HepG2 (cell line): ENCODE data around the gene SYCP2L. TPM values are rescaled to one million over a fixed set of nuclear protein-coding genes. Genes with fewer than 3 reads are reported as not detected.

Experiments used
- ARID5B ChIP-seq: IDR thresholded peaks from 2 replicates; pipeline ENCODE4 v1.4.0; 2020; ENCODE audit warnings: mild to moderate bottlenecking, missing genetic modification reagents
- CREM ChIP-seq, 2 experiments: sonication (generic) in 1 of 2; formaldehyde crosslinking in 1 of 2; IDR thresholded peaks; 2 replicates each; pipeline versions ENCODE4 v1.4.0 to v1.6.1; 2016 to 2020; ENCODE audit warnings: antibody characterized with exemption in 1 of 2, mild to moderate bottlenecking in 1 of 2, missing genetic modification reagents in 1 of 2
- GATAD2A ChIP-seq: IDR thresholded peaks from 2 replicates; pipeline ENCODE4 v1.6.1; 2016
- THRA ChIP-seq: sonication (generic); formaldehyde crosslinking; IDR thresholded peaks from 2 replicates; pipeline ENCODE4 v1.4.0; 2020; ENCODE audit warnings: missing genetic modification reagents, borderline replicate concordance
- ZNF607 ChIP-seq: sonication (generic); formaldehyde crosslinking; IDR thresholded peaks from 2 replicates; pipeline ENCODE4 v1.5.1; 2020; ENCODE audit warnings: missing genetic modification reagents, mild to moderate bottlenecking, borderline replicate concordance
- ZNF879 ChIP-seq: sonication (generic); formaldehyde crosslinking; IDR thresholded peaks from 2 replicates; pipeline ENCODE4 v1.8.1; 2023; ENCODE audit warnings: missing genetic modification reagents
- polyA plus RNA-seq, 8 experiments: library from polyadenylated mRNA; depleted of rRNA in 3 of 8; stranded (reverse) in 7 of 8; unstranded in 1 of 8; fragments of >200 nt; fragmentation: Illumina TruSeq in 4 of 8; extraction: Trizol in 4 of 8; gene quantifications; 2 replicates each; pipeline versions ENCODE4 v1.2.1 to v1.2.3, GENCODE V29; 2011 to 2016; ENCODE audit warnings: low read depth in 4 of 8, missing spikeins in 1 of 8, mixed read lengths in 1 of 8; ENCODE audit not compliant: insufficient read depth in 1 of 8
- total RNA-seq, 5 experiments: library from RNA; depleted of rRNA; stranded (reverse); fragments of >200 nt; fragmentation: Illumina TruSeq; extraction: Trizol; gene quantifications; 2 replicates each; pipeline ENCODE4 v1.2.3, GENCODE V29; 2016; ENCODE audit warnings: low read depth in 1 of 5

The SYCP2L gene
- total and polyA plus RNA-seq, 2 of the 13 experiments (the other 11 are each of a cell fraction or from before 2014, with no cell fraction given) = 0.22 to 0.54 TPM

- TF ChIP-seq ARID5B (CRISPR knock-in tag) = peak; percentile 51; the same call in 1 of the 2 replicates
- TF ChIP-seq ZNF607 (CRISPR knock-in tag) = no peak
- TF ChIP-seq THRA (CRISPR knock-in tag) = peak; percentile 28; the same call in 1 of the 2 replicates
- TF ChIP-seq GATAD2A = peak; percentile 41; the same call in 1 of the 2 replicates
- no peak for TF ChIP-seq ZNF879 (CRISPR knock-in tag)
- TF ChIP-seq CREM (IDR thresholded peaks at IDR 0.05) = peak; percentile 34; the same call in 1 of the 2 replicates
- TF ChIP-seq CREM (CRISPR knock-in tag; IDR thresholded peaks at IDR 0.05) = no peak
Observed at GRCh38 chr6:10949579-10950490, 63.0 kb downstream of the SYCP2L start (continued).
